H9 (cell line): ENCODE results near the gene SORCS2. TPM values are rescaled to one million over a fixed set of nuclear protein-coding genes. Genes with fewer than 3 reads are reported as not detected.

ENCODE experiments used
- DNase-seq: peaks from one replicate; pipeline ENCODE4 v3.0.0-alpha.2; 2017
- H2AFZ ChIP-seq: one replicate; pipeline ENCODE4 v1.6.1; 2013; ENCODE audit warnings: mild to moderate bottlenecking, low read length, control low read depth, moderate library complexity
- H2AK5ac ChIP-seq: 2 replicates; pipeline ENCODE4 v1.6.1; 2013; ENCODE audit warnings: low read length, control low read depth, mixed read lengths; ENCODE audit not compliant: insufficient read length
- H2BK120ac ChIP-seq: one replicate; pipeline ENCODE4 v1.6.1; 2013; ENCODE audit warnings: low read depth, mild to moderate bottlenecking, low read length, control low read depth, inconsistent platforms; ENCODE audit not compliant: poor library complexity, severe bottlenecking
- H2BK12ac ChIP-seq: 2 replicates; pipeline ENCODE4 v1.6.1; 2013; ENCODE audit warnings: low read length, control low read depth, mixed read lengths, low read depth; ENCODE audit not compliant: insufficient read length
- H2BK15ac ChIP-seq: 2 replicates; pipeline ENCODE4 v1.6.1; 2013; ENCODE audit warnings: low read depth, low read length, control low read depth
- H2BK20ac ChIP-seq: one replicate; pipeline ENCODE4 v1.6.1; 2013; ENCODE audit warnings: low read depth, mild to moderate bottlenecking, low read length, control low read depth, inconsistent platforms; ENCODE audit not compliant: poor library complexity, severe bottlenecking
- H2BK5ac ChIP-seq: 2 replicates; pipeline ENCODE4 v1.6.1; 2013; ENCODE audit warnings: low read length, control low read depth, mixed read lengths; ENCODE audit not compliant: insufficient read length
- H3K14ac ChIP-seq: 2 replicates; pipeline ENCODE4 v1.6.1; 2013; ENCODE audit warnings: low read length, control low read depth; ENCODE audit not compliant: insufficient read depth
- H3K18ac ChIP-seq: 2 replicates; pipeline ENCODE4 v1.6.1; 2013; ENCODE audit warnings: low read depth, mild to moderate bottlenecking, mixed read lengths, low read length, control low read depth; ENCODE audit not compliant: insufficient read length
- H3K23ac ChIP-seq: 2 replicates; pipeline ENCODE4 v1.6.1; 2013; ENCODE audit warnings: low read length, control low read depth, mixed read lengths, low read depth; ENCODE audit not compliant: insufficient read length
- H3K23me2 ChIP-seq: 2 replicates; pipeline ENCODE4 v1.6.1; 2013; ENCODE audit warnings: low read depth, mild to moderate bottlenecking, mixed read lengths, low read length, control low read depth; ENCODE audit not compliant: insufficient read length, poor library complexity, severe bottlenecking
- H3K27ac ChIP-seq: 2 replicates; pipeline ENCODE4 v1.5.1; 2013; ENCODE audit warnings: low read length, control low read depth, mixed read lengths, low read depth; ENCODE audit not compliant: insufficient read length
- H3K27me3 ChIP-seq: 2 replicates; pipeline ENCODE4 v1.6.1; 2013; ENCODE audit warnings: low read length, control low read depth, inconsistent platforms; ENCODE audit not compliant: insufficient read depth
- H3K4ac ChIP-seq: 2 replicates; pipeline ENCODE4 v1.6.1; 2013; ENCODE audit warnings: low read depth, mild to moderate bottlenecking, control low read depth, inconsistent platforms, low read length, moderate library complexity
- H3K4me1 ChIP-seq: 2 replicates; pipeline ENCODE4 v1.6.1; 2013; ENCODE audit warnings: low read length, control low read depth, inconsistent platforms; ENCODE audit not compliant: insufficient read depth
- H3K4me2 ChIP-seq: 2 replicates; pipeline ENCODE4 v1.6.1; 2013; ENCODE audit warnings: low read length, control low read depth, mixed read lengths; ENCODE audit not compliant: insufficient read length, insufficient read depth
- H3K56ac ChIP-seq: 2 replicates; pipeline ENCODE4 v1.6.1; 2013; ENCODE audit warnings: low read depth, mild to moderate bottlenecking, mixed read lengths, low read length, control low read depth; ENCODE audit not compliant: insufficient read length
- H3K79me1 ChIP-seq: 2 replicates; pipeline ENCODE4 v1.6.1; 2013; ENCODE audit warnings: low read depth, mild to moderate bottlenecking, moderate library complexity, low read length, control low read depth, inconsistent platforms; ENCODE audit not compliant: insufficient read depth, poor library complexity, severe bottlenecking
- H3K79me2 ChIP-seq: 2 replicates; pipeline ENCODE4 v1.6.1; 2013; ENCODE audit warnings: low read length, control low read depth, inconsistent platforms; ENCODE audit not compliant: insufficient read depth
- H3K9ac ChIP-seq: 2 replicates; pipeline ENCODE4 v1.6.1; 2013; ENCODE audit warnings: low read length, control low read depth, mixed read lengths; ENCODE audit not compliant: insufficient read length; ENCODE audit errors: extremely low read depth
- H3K9me3 ChIP-seq: one replicate; pipeline ENCODE4 v1.6.1; 2013; ENCODE audit warnings: low read depth, low read length, inconsistent platforms; ENCODE audit not compliant: control insufficient read depth
- H3T11ph ChIP-seq: one replicate; pipeline ENCODE4 v1.6.1; 2013; ENCODE audit warnings: mild to moderate bottlenecking, low read length, control low read depth, inconsistent platforms
- H4K20me1 ChIP-seq: one replicate; pipeline ENCODE4 v1.6.1; 2013; ENCODE audit not compliant: control insufficient read depth, insufficient read length, insufficient read depth
- H4K5ac ChIP-seq: 2 replicates; pipeline ENCODE4 v1.6.1; 2013; ENCODE audit warnings: low read depth, mild to moderate bottlenecking, mixed read lengths, low read length, control low read depth; ENCODE audit not compliant: insufficient read length
- H4K8ac ChIP-seq: replicated peaks from 2 replicates; pipeline ENCODE4 v1.6.1; 2013; ENCODE audit warnings: low read length, control low read depth, mixed read lengths, low read depth; ENCODE audit not compliant: insufficient read length
- H4K91ac ChIP-seq: 2 replicates; pipeline ENCODE4 v1.6.1; 2013; ENCODE audit warnings: low read depth, mild to moderate bottlenecking, moderate library complexity, mixed read lengths, low read length, control low read depth; ENCODE audit not compliant: insufficient read length
- H3K27ac Mint-ChIP-seq, 3 experiments: 2 replicates in 2 of 3; 3 replicates in 1 of 3; pipeline ENCODE4 v1.8.0; 2020 to 2021; ENCODE audit warnings: mixed read lengths in 3 of 3, mild to moderate bottlenecking in 1 of 3, moderate library complexity in 1 of 3
- H3K27me3 Mint-ChIP-seq: 2 replicates; pipeline ENCODE4 v1.8.0; 2021; ENCODE audit warnings: low read depth, mild to moderate bottlenecking, moderate library complexity, mixed read lengths
- H3K36me3 Mint-ChIP-seq, 3 experiments: 2 replicates in 2 of 3; 3 replicates in 1 of 3; pipeline ENCODE4 v1.8.0; 2020 to 2021; ENCODE audit warnings: low read depth in 3 of 3, mixed read lengths in 3 of 3; ENCODE audit not compliant: insufficient read depth in 1 of 3
- H3K4me1 Mint-ChIP-seq, 2 experiments: 2 replicates each; pipeline ENCODE4 v1.8.0; 2020; ENCODE audit warnings: mixed read lengths in 2 of 2
- H3K4me3 Mint-ChIP-seq, 2 experiments: 2 replicates in 1 of 2; 3 replicates in 1 of 2; pipeline ENCODE4 v1.8.0; 2020 to 2021; ENCODE audit warnings: mild to moderate bottlenecking in 2 of 2, mixed read lengths in 2 of 2, moderate library complexity in 1 of 2
- H3K9me3 Mint-ChIP-seq, 2 experiments: 2 replicates in 1 of 2; 3 replicates in 1 of 2; pipeline ENCODE4 v1.8.0; 2020; ENCODE audit warnings: mild to moderate bottlenecking in 2 of 2, mixed read lengths in 2 of 2, moderate library complexity in 1 of 2
- CTCF ChIP-seq: fragments of 200-600 bp; sonication (generic); conservative IDR thresholded peaks from 3 replicates; pipeline ENCODE4 v1.8.0; 2021; ENCODE audit warnings: antibody characterized with exemption, mild to moderate bottlenecking
- whole genome bisulfite sequencing: extraction: QIAGEN DNeasy Blood & Tissue Kit; methylation state at CpG from one replicate; pipeline ENCODE4 v1.1.7; 2013; ENCODE audit warnings: missing lambda C conversion rate, low lambda C conversion rate, mixed read lengths; ENCODE audit not compliant: insufficient read length; ENCODE audit errors: extremely low coverage; 5-methylcytosine and 5-hydroxymethylcytosine counted together
- total RNA-seq: library from RNA; stranded (reverse); gene quantifications from 2 replicates; pipeline ENCODE4 v1.2.1, GENCODE V29; 2021

SORCS2 gene
- total RNA-seq, 1 experiment from 2014 or later: 0.57 TPM

DNA sequence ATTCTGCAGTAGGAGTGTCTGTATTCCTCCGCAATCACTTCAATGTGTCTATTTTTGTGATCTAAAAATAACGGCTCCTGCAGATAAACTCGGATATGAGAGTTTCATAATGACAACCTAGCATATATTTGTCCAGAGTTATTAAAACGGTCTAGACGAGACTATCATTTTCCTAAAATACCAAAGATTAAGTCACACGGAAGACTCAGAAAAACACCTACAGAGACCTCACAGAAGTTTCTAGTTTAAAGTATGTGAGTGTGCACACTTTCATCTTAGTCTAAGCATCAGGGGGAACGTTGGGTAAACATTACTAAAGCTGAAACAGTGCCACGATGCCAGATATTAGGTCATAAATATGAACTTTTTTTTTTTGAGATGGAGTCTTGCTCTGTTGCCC is 590.4 kb downstream of the SORCS2 start:
- no peak overlapping the region for H3K18ac ChIP-seq
- H2AFZ ChIP-seq: no peak overlapping the region
- no peak overlapping the region for H3K9ac ChIP-seq
- no peak overlapping the region for H3K4me3 Mint-ChIP-seq
- H3K4me1 ChIP-seq: no peaks in the 10 kb centered on the region
- no peaks in the 10 kb centered on the region for H3K23me2 ChIP-seq
- H3K4me2 ChIP-seq: no peak overlapping the region
- H2BK120ac ChIP-seq: no peak overlapping the region
- no peaks in the 10 kb centered on the region for H3K27me3 Mint-ChIP-seq
- no peak overlapping the region for H3K14ac ChIP-seq
- no peaks in the 10 kb centered on the region; a peak in 1 of 4 replicates for H3K4me1 Mint-ChIP-seq
- H3K27ac Mint-ChIP-seq: no peak overlapping the region
- no peak overlapping the region for H3K56ac ChIP-seq
- no peak overlapping the region for H4K8ac ChIP-seq
- no peaks in the 10 kb centered on the region for H3K79me2 ChIP-seq
- no peak overlapping the region for H2BK5ac ChIP-seq
- H2AK5ac ChIP-seq: no peak overlapping the region
- H3K79me1 ChIP-seq: no peaks in the 10 kb centered on the region
- H2BK20ac ChIP-seq: no peak overlapping the region
- no peaks in the 10 kb centered on the region for H3K27me3 ChIP-seq
- peaks cover 6 to 27% (median 24%) of the 10 kb centered on the region in 3 experiments for H3K36me3 Mint-ChIP-seq
- TF ChIP-seq CTCF: no peak
- no peak overlapping the region for H3T11ph ChIP-seq
- H3K9me3 Mint-ChIP-seq: no peaks in the 10 kb centered on the region
- WGBS: no CpG with 5 or more reads among the region's 8 CpGs
- no peak overlapping the region for H2BK15ac ChIP-seq
- H4K20me1 ChIP-seq: no peaks in the 10 kb centered on the region
- DNase-seq: no peak
- no peak overlapping the region for H4K5ac ChIP-seq
- H3K4ac ChIP-seq: no peak overlapping the region
- no peak overlapping the region for H2BK12ac ChIP-seq
- no peak overlapping the region for H3K27ac ChIP-seq
- H3K9me3 ChIP-seq: no peaks in the 10 kb centered on the region
- no peak overlapping the region for H4K91ac ChIP-seq
- no peak overlapping the region for H3K23ac ChIP-seq
